Loucy (cell line): ENCODE measurements around the gene PGBD2.

Experiments used
- EZH2phosphoT487 ChIP-seq: fragments of 200-600 bp; IDR thresholded peaks from 2 replicates; pipeline ENCODE4 v1.6.1; 2018; ENCODE audit warnings: antibody characterized with exemption, mild to moderate bottlenecking, moderate library complexity, borderline replicate concordance
- TF ChIP-seq, protein P1 (sequence below): fragments of 200-600 bp; sonication (generic); conservative IDR thresholded peaks from 2 replicates; pipeline ENCODE4 v1.5.1; 2014; ENCODE audit warnings: mild to moderate bottlenecking, antibody characterized with exemption, low read length

DNA sequence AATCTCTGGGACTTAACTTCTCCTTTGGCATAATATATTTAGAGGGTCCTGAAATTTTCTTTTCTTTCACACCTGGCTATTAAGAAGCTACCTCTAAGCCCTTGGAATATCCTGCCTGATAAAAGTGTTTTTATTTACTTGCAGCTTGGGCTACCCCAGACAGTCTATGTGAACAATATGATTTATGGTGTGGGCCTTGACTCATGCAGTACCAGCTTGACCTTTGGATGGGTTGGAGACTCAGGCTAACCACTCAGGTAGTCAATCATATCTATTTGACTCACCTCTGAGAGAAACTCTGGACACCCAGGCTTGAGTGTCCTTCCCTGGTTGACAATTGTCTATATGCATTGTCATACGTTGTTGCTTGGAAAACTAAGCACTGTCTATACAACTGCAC is 13.4 kb upstream of the PGBD2 start:
- TF ChIP-seq, protein P1, sequence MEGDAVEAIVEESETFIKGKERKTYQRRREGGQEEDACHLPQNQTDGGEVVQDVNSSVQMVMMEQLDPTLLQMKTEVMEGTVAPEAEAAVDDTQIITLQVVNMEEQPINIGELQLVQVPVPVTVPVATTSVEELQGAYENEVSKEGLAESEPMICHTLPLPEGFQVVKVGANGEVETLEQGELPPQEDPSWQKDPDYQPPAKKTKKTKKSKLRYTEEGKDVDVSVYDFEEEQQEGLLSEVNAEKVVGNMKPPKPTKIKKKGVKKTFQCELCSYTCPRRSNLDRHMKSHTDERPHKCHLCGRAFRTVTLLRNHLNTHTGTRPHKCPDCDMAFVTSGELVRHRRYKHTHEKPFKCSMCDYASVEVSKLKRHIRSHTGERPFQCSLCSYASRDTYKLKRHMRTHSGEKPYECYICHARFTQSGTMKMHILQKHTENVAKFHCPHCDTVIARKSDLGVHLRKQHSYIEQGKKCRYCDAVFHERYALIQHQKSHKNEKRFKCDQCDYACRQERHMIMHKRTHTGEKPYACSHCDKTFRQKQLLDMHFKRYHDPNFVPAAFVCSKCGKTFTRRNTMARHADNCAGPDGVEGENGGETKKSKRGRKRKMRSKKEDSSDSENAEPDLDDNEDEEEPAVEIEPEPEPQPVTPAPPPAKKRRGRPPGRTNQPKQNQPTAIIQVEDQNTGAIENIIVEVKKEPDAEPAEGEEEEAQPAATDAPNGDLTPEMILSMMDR = no peak
- TF ChIP-seq EZH2phosphoT487 = no peak
